ENCODE measurements around the gene WASHC3.

Gene WASHC3

DNA sequence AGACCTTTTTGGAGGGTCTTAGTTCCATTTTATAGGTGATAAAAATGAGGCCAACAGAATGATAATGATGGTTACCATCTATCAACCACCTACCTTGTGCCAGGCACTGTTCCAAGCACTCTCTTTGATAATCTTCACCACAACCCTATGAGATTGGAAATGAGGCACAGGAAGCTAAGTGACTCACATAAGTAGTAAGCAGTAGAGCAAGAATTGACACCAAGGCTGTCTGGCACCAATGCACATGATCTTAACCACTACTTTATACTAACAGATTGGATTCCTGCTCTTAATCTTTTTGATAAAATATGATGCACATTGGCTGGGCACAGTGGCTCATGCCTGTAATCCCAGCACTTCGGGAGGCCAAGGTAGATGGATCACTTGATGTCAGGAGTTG lies 93.0 kb downstream of the WASHC3 start:
- DNase-seq (ENCODE audit: low spot score), result no peak

DNA sequence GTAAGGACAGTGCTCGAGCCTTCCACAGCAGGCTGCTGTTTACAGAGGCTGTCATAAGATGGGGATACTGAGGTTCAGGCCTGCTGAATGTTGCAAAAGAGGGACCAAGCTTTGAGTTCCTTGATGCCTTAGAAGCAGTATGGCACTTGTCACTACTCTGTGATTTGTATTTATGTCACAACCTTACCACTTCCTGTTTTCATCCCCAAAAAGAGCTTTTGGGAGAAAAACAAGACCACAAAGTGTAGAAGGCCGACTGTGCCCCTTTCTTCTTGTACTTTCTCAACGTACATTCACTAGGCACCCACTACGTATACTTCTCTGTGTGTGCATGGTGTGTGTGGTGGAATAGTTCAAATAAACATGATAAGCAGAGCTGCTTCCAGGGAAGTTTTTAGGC lies 94.3 kb downstream of the WASHC3 start:
- no peak for DNase-seq (ENCODE audit: low spot score)

DNA sequence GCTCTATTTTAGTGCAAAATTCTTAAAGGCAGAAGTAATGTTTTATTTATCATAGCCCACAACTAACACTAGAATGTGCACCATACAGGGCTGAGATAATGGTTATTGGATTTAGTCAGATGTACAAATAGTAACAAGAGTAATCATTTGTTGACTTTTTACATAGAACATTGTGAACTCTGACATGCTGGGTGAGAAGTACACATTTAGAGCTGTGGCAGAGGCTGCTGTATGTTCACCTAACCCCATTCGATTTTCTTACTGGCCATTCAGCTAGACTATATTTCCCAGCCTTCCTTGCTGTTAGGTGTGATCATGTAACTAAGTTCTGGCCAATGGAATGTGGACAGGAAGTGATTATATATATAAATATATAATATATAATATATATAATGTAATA lies 95.3 kb downstream of the WASHC3 start:
- DNase-seq (ENCODE audit: low spot score), result no peak

DNA sequence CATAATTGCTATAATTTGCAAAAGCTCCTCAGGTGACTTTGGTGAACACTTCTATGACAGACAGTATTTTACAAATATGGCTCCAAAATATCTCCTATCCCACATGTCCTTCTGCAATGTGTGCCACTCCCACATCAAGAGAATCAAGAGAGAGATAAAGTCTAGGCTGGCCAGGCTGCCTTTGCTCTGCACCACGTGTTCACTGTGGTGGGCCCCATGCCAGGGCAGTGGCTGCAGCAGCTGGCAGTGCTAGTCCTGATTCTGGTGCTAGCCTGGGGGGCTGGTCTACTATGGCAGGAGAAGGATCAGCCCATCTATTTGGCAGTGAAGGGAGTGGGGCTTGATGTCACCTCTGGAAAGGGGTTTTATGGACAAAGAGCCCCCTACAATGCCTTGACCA lies 98.1 kb downstream of the WASHC3 start:
- DNase-seq (ENCODE audit: low spot score), result no peak

All from CD4-positive, alpha-beta T cell treated with Interleukin-6 at 100 ng/mL for 8 hours (primary cell).